K562 (cell line): ENCODE results near the gene LGALS3BP. TPM values are rescaled to one million over a fixed set of nuclear protein-coding genes. Genes with fewer than 3 reads are reported as not detected.

Source experiments
- BACH1 ChIP-seq: fragments of 200-800 bp; sonication (Bioruptor generic); IDR thresholded peaks from 2 replicates; pipeline ENCODE4 v1.6.1; 2016; ENCODE audit warnings: missing genetic modification characterization, missing compliant biosample characterization
- HMBOX1 ChIP-seq: sonication (generic); IDR thresholded peaks from 2 replicates; pipeline ENCODE4 v1.6.1; 2016
- MTF1 ChIP-seq: fragments of 250-450 bp; sonication (Bioruptor Pico); IDR thresholded peaks from 2 replicates; pipeline ENCODE4 v1.9.0; 2021; ENCODE audit warnings: moderate library complexity, mild to moderate bottlenecking, inconsistent platforms, borderline replicate concordance
- RBBP5 ChIP-seq: fragments of 200-600 bp; sonication (generic); IDR thresholded peaks from 2 replicates; pipeline ENCODE4 v1.6.1; 2012; ENCODE audit warnings: borderline replicate concordance, mild to moderate bottlenecking, low read length, control low read depth, inconsistent platforms; ENCODE audit not compliant: insufficient read depth, poor library complexity, severe bottlenecking
- ZNF398 ChIP-seq: fragments of 250-450 bp; sonication (Bioruptor Pico); IDR thresholded peaks from 2 replicates; pipeline ENCODE4 v1.8.0; 2021; ENCODE audit warnings: moderate library complexity, mild to moderate bottlenecking, inconsistent platforms
- polyA plus RNA-seq, 8 experiments: library from polyadenylated mRNA; depleted of rRNA in 4 of 8; stranded (reverse) in 5 of 8; unstranded in 3 of 8; fragments of >200 nt; fragmentation: Nextera tagmentation in 2 of 8; fragmentation: Illumina TruSeq in 1 of 8; extraction: Ambion mirVana in 2 of 8; extraction: Trizol in 1 of 8; gene quantifications; 2 replicates each; pipeline versions ENCODE4 v1.2.1 to v1.2.3, GENCODE V29; 2011 to 2014; ENCODE audit warnings: inconsistent platforms in 1 of 8, missing spikeins in 1 of 8
- total RNA-seq, 7 experiments: library from RNA; depleted of rRNA in 6 of 7; stranded (reverse); fragments of >200 nt in 6 of 7; fragmentation: Illumina TruSeq in 2 of 7; extraction: Trizol in 2 of 7; gene quantifications; 2 replicates each; pipeline versions ENCODE4 v1.2.1 to v1.2.3, GENCODE V29; 2011 to 2021; ENCODE audit warnings: low replicate concordance in 1 of 7
- TF ChIP-seq, protein P1 (sequence below): fragments of 450-650 bp; IDR thresholded peaks from 2 replicates; pipeline ENCODE4 v1.6.1; 2016; ENCODE audit warnings: mild to moderate bottlenecking

LGALS3BP gene
- total and polyA plus RNA-seq, 9 of the 15 experiments (the other 6 are each of a cell fraction or from before 2014, with no cell fraction given) = 0.39 to 5.3 (median 3.2) TPM

GRCh38 chr17:78958641-78959127 lies 21.0 kb downstream of the LGALS3BP start (continued):
- TF ChIP-seq, protein P1, sequence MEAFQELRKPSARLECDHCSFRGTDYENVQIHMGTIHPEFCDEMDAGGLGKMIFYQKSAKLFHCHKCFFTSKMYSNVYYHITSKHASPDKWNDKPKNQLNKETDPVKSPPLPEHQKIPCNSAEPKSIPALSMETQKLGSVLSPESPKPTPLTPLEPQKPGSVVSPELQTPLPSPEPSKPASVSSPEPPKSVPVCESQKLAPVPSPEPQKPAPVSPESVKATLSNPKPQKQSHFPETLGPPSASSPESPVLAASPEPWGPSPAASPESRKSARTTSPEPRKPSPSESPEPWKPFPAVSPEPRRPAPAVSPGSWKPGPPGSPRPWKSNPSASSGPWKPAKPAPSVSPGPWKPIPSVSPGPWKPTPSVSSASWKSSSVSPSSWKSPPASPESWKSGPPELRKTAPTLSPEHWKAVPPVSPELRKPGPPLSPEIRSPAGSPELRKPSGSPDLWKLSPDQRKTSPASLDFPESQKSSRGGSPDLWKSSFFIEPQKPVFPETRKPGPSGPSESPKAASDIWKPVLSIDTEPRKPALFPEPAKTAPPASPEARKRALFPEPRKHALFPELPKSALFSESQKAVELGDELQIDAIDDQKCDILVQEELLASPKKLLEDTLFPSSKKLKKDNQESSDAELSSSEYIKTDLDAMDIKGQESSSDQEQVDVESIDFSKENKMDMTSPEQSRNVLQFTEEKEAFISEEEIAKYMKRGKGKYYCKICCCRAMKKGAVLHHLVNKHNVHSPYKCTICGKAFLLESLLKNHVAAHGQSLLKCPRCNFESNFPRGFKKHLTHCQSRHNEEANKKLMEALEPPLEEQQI = no peak
- TF ChIP-seq ZNF398 (CRISPR knock-in tag) (no peak), MTF1 (CRISPR knock-in tag) (no peak), HMBOX1 (no peak), RBBP5 (no peak), BACH1 (tag) (no peak)
